HCT116 (cell line): Measurements from ENCODE around the gene DLG2. TPM values are rescaled to one million over a fixed set of nuclear protein-coding genes. Genes with fewer than 3 reads are reported as not detected.

Source experiments
- ATAC-seq: fragments of 200-7000 bp; cut with Tn5 transposase; 2 replicates; pipeline ENCODE4 v1.9.1; 2020; ENCODE audit warnings: mild to moderate bottlenecking, moderate library complexity
- BruUV-seq: library from RNA; stranded (reverse); fragments of 400-500 nt; replicated peaks from 2 replicates; lab custom pipeline; 2021; lab: Mats Ljungman, UMichigan
- CTCF ChIA-PET: fragments of 300-600 bp; sonication (Branson Sonifier 250); formaldehyde crosslinking; loops from one replicate; lab custom pipeline; 2021; ENCODE audit warnings: antibody characterized with exemption; lab: Charles Lee
- POLR2A ChIA-PET: fragments of 300-600, 350-600 bp; sonication (Branson Sonifier 250); formaldehyde crosslinking; loops from one replicate; lab custom pipeline; 2021; ENCODE audit warnings: antibody characterized with exemption; lab: Charles Lee
- RAD21 ChIA-PET, 2 experiments: fragments of 300-600 bp; sonication (Branson Sonifier 250); formaldehyde crosslinking; loops; one replicate each; lab custom pipeline; 2023; ENCODE audit warnings: low total read pairs in 2 of 2; ENCODE audit not compliant: uncharacterized antibody in 2 of 2, unreplicated experiment in 2 of 2, low non-redundant PET in 1 of 2; lab: Charles Lee
- DNase-seq: peaks from one replicate; pipeline ENCODE4 v3.0.0-alpha.2; 2010; ENCODE audit warnings: low read depth, low spot score
- H2AFZ ChIP-seq: fragments of 200-600 bp; shearing (Covaris generic), sonication (generic); 2 replicates; pipeline ENCODE4 v1.6.1; 2017; ENCODE audit warnings: low read depth, mixed run types, mixed read lengths, antibody characterized with exemption, low read length; ENCODE audit not compliant: poor library complexity, severe bottlenecking
- H3K27ac ChIP-seq: 2 replicates; pipeline ENCODE4 v1.5.1; 2012; ENCODE audit warnings: low read depth, low read length
- H3K27me3 ChIP-seq: fragments of 200-600 bp; sonication (generic); 2 replicates; pipeline ENCODE4 v1.6.1; 2016; ENCODE audit warnings: mixed run types, low read length, mixed read lengths; ENCODE audit not compliant: insufficient read depth
- H3K36me3 ChIP-seq, 2 experiments: fragments of 200-500 bp in 1 of 2; fragments of 200-600 bp in 1 of 2; sonication (Bioruptor generic) in 1 of 2; sonication (generic) in 1 of 2; 2 replicates each; pipeline versions ENCODE4 v1.5.1 to v1.6.1; 2014 to 2016; ENCODE audit warnings: low read length in 2 of 2, inconsistent platforms in 1 of 2, mixed read lengths in 1 of 2, mixed run types in 1 of 2; ENCODE audit not compliant: insufficient read depth in 2 of 2, control insufficient read depth in 1 of 2
- H3K4me1 ChIP-seq, 2 experiments: fragments of 200-600 bp in 1 of 2; sonication (generic) in 1 of 2; 2 replicates each; pipeline versions ENCODE4 v1.5.1 to v1.6.1; 2012 to 2017; ENCODE audit warnings: low read length in 2 of 2, inconsistent platforms in 1 of 2, mild to moderate bottlenecking in 1 of 2, mixed read lengths in 1 of 2, mixed run types in 1 of 2, moderate library complexity in 1 of 2; ENCODE audit not compliant: insufficient read depth in 2 of 2, control insufficient read depth in 1 of 2
- H3K4me2 ChIP-seq: fragments of 200-600 bp; sonication (generic); 2 replicates; pipeline ENCODE4 v1.6.1; 2017; ENCODE audit warnings: mixed run types, low read length, mixed read lengths
- H3K4me3 ChIP-seq, 2 experiments: fragments of 200-600 bp in 1 of 2; sonication (generic) in 1 of 2; replicated peaks in 1 of 2; 2 replicates each; pipeline ENCODE4 v1.5.1; 2011 to 2016; ENCODE audit warnings: low read length in 2 of 2, control low read depth in 1 of 2, low read depth in 1 of 2, mild to moderate bottlenecking in 1 of 2, mixed read lengths in 1 of 2, mixed run types in 1 of 2
- H3K79me2 ChIP-seq: fragments of 200-600 bp; sonication (generic); 2 replicates; pipeline ENCODE4 v1.6.1; 2017; ENCODE audit warnings: mild to moderate bottlenecking, mixed run types, low read length, moderate library complexity, mixed read lengths; ENCODE audit not compliant: insufficient read depth
- H3K9ac ChIP-seq: fragments of 200-600 bp; sonication (generic); 2 replicates; pipeline ENCODE4 v1.6.1; 2016; ENCODE audit warnings: low read length, mixed read lengths
- H3K9me2 ChIP-seq: fragments of 200-600 bp; sonication (generic), shearing (Covaris generic); 2 replicates; pipeline ENCODE4 v1.6.1; 2017; ENCODE audit warnings: mixed run types, mild to moderate bottlenecking, moderate library complexity; ENCODE audit not compliant: insufficient read depth
- H3K9me3 ChIP-seq, 2 experiments: fragments of 200-500 bp in 1 of 2; fragments of 200-600 bp in 1 of 2; sonication (Bioruptor generic) in 1 of 2; sonication (generic) in 1 of 2; 2 replicates each; pipeline ENCODE4 v1.6.1; 2014 to 2017; ENCODE audit warnings: low read length in 2 of 2, mixed read lengths in 2 of 2, inconsistent platforms in 1 of 2, low read depth in 1 of 2, mild to moderate bottlenecking in 1 of 2, mixed run types in 1 of 2, moderate library complexity in 1 of 2; ENCODE audit not compliant: control insufficient read depth in 1 of 2, insufficient read depth in 1 of 2
- H4K20me1 ChIP-seq: fragments of 200-600 bp; sonication (generic), shearing (Covaris generic); 2 replicates; pipeline ENCODE4 v1.6.1; 2017; ENCODE audit warnings: mixed run types, mild to moderate bottlenecking, moderate library complexity; ENCODE audit not compliant: insufficient read depth
- ATF3 ChIP-seq: IDR thresholded peaks from 2 replicates; pipeline ENCODE4 v1.6.1; 2012
- CBX3 ChIP-seq: IDR thresholded peaks from 2 replicates; pipeline ENCODE4 v1.6.1; 2012; ENCODE audit warnings: low read depth
- CEBPB ChIP-seq: IDR thresholded peaks from 2 replicates; pipeline ENCODE4 v1.6.1; 2012; ENCODE audit warnings: low read depth
- ELF1 ChIP-seq: IDR thresholded peaks from 2 replicates; pipeline ENCODE4 v1.6.1; 2012; ENCODE audit warnings: low read depth, borderline replicate concordance
- EZH2 ChIP-seq: fragments of 200-600 bp; sonication (generic); IDR thresholded peaks from 2 replicates; pipeline ENCODE4 v1.6.1; 2017; ENCODE audit warnings: antibody characterized with exemption, mixed run types
- EZH2phosphoT487 ChIP-seq: fragments of 200-600 bp; IDR thresholded peaks from 2 replicates; pipeline ENCODE4 v1.6.1; 2018; ENCODE audit warnings: antibody characterized with exemption, borderline replicate concordance
- FOSL1 ChIP-seq: IDR thresholded peaks from 2 replicates; pipeline ENCODE4 v1.6.1; 2012; ENCODE audit warnings: low read depth
- JUND ChIP-seq: IDR thresholded peaks from 2 replicates; pipeline ENCODE4 v1.6.1; 2012
- POLR2A ChIP-seq: IDR thresholded peaks from 2 replicates; pipeline ENCODE4 v1.7.0; 2011; ENCODE audit warnings: borderline replicate concordance; ENCODE audit not compliant: insufficient read depth, insufficient read length; ENCODE audit errors: extremely low read depth
- POLR2AphosphoS5 ChIP-seq: IDR thresholded peaks from 2 replicates; pipeline ENCODE4 v1.6.1; 2011; ENCODE audit warnings: mild to moderate bottlenecking, low read depth, low read length, moderate library complexity
- RAD21 ChIP-seq: IDR thresholded peaks from 2 replicates; pipeline ENCODE4 v1.6.1; 2012; ENCODE audit warnings: low read depth, mild to moderate bottlenecking
- SRF ChIP-seq: IDR thresholded peaks from 2 replicates; pipeline ENCODE4 v1.6.1; 2012; ENCODE audit warnings: low read depth
- TCF7L2 ChIP-seq: IDR thresholded peaks from 2 replicates; pipeline ENCODE4 v1.7.0; 2011; ENCODE audit warnings: borderline replicate concordance, inconsistent platforms; ENCODE audit not compliant: insufficient read depth, insufficient read length; ENCODE audit errors: extremely low read depth
- YY1 ChIP-seq: IDR thresholded peaks from 2 replicates; pipeline ENCODE4 v1.6.1; 2011; ENCODE audit warnings: low read length, low read depth, moderate library complexity, mild to moderate bottlenecking; ENCODE audit not compliant: insufficient replicate concordance; ENCODE audit errors: extremely low read depth
- ZBTB33 ChIP-seq: IDR thresholded peaks from 2 replicates; pipeline ENCODE4 v1.6.1; 2011; ENCODE audit warnings: mild to moderate bottlenecking, low read length, moderate library complexity; ENCODE audit not compliant: insufficient replicate concordance; ENCODE audit errors: extremely low read depth
- ZFX ChIP-seq: fragments of 450-650 bp; IDR thresholded peaks from 2 replicates; pipeline ENCODE4 v1.6.1; 2017
- intact Hi-C: fragments of 100-400 bp; cut with micrococcal nuclease; formaldehyde crosslinking; loops from 2 replicates; pipeline ENCODE4 v1.10.0; 2022
- total RNA-seq: library from RNA; stranded (reverse); gene quantifications from one replicate; pipeline ENCODE4 v1.2.1, GENCODE V29; 2021; ENCODE audit not compliant: unreplicated experiment
- TF ChIP-seq, protein P1 (sequence below): IDR thresholded peaks from 2 replicates; pipeline ENCODE4 v1.6.1; 2012
- TF ChIP-seq, protein P2 (sequence below), 3 experiments: fragments of 200-600 bp in 1 of 3; sonication (generic) in 1 of 3; IDR thresholded peaks in 2 of 3; conservative IDR thresholded peaks in 1 of 3; 2 replicates each; pipeline ENCODE4 v1.5.1; 2012 to 2017; ENCODE audit warnings: low read depth in 2 of 3, low read length in 2 of 3, antibody characterized with exemption in 1 of 3, borderline replicate concordance in 1 of 3, control low read depth in 1 of 3, mild to moderate bottlenecking in 1 of 3, mixed read lengths in 1 of 3, mixed run types in 1 of 3, moderate library complexity in 1 of 3; ENCODE audit not compliant: insufficient read depth in 1 of 3

Gene DLG2
- total RNA-seq, 1 experiment from 2014 or later: 2.4 TPM

- DNase-seq (no peak), ATAC-seq (no peak)
- Histone ChIP-seq H3K4me1 (no peaks in the 10 kb centered on the region), H3K9me3 (no peaks in the 10 kb centered on the region; a peak in 1 of 4 replicates), H3K4me2 (no peak overlapping the region), H3K36me3 (no peaks in the 10 kb centered on the region), H3K9me2 (no peaks in the 10 kb centered on the region), H4K20me1 (no peaks in the 10 kb centered on the region), H3K9ac (no peak overlapping the region), H2AFZ (no peak overlapping the region), H3K4me3 (no peak overlapping the region), H3K79me2 (no peaks in the 10 kb centered on the region), H3K27me3 (no peaks in the 10 kb centered on the region), H3K27ac (no peak overlapping the region)
- no TSS peak for BruUV-seq
- intact Hi-C loops: no loop called here
- ChIA-PET CTCF (no interaction called here), POLR2A (no interaction called here), RAD21 (no interaction called here)
- TF ChIP-seq ZFX (no peak), POLR2AphosphoS5 (no peak), SRF (no peak), FOSL1 (no peak), CBX3 (no peak), ATF3 (no peak), RAD21 (no peak), TCF7L2 (no peak), YY1 (no peak), ZBTB33 (no peak), EZH2phosphoT487 (no peak), CEBPB (no peak), ELF1 (no peak), JUND (no peak), POLR2A (no peak), EZH2 (no peak)
- TF ChIP-seq, protein P1, sequence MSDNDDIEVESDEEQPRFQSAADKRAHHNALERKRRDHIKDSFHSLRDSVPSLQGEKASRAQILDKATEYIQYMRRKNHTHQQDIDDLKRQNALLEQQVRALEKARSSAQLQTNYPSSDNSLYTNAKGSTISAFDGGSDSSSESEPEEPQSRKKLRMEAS: no peak
- TF ChIP-seq, protein P2, sequence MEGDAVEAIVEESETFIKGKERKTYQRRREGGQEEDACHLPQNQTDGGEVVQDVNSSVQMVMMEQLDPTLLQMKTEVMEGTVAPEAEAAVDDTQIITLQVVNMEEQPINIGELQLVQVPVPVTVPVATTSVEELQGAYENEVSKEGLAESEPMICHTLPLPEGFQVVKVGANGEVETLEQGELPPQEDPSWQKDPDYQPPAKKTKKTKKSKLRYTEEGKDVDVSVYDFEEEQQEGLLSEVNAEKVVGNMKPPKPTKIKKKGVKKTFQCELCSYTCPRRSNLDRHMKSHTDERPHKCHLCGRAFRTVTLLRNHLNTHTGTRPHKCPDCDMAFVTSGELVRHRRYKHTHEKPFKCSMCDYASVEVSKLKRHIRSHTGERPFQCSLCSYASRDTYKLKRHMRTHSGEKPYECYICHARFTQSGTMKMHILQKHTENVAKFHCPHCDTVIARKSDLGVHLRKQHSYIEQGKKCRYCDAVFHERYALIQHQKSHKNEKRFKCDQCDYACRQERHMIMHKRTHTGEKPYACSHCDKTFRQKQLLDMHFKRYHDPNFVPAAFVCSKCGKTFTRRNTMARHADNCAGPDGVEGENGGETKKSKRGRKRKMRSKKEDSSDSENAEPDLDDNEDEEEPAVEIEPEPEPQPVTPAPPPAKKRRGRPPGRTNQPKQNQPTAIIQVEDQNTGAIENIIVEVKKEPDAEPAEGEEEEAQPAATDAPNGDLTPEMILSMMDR (IDR thresholded peaks at IDR 0.05 in 2 of 3, conservative IDR thresholded peaks at IDR 0.05 in 1 of 3; ENCODE audit: borderline replicate concordance in 1 of 3, insufficient read depth in 1 of 3, low read depth in 2 of 3, low read length in 2 of 3): no peak
Observed at GRCh38 chr11:84097186-84097585, 1530.0 kb downstream of the DLG2 start.
